BLaER1 treated with 17β-estradiol and CSF1 and Interleukin-3, amounts not matched to agents 10 nM and 100 nM (cell line): ENCODE data around the gene OR2H2.
A peak's percentile ranks its signal among the peaks of the same experiment; 100 is the strongest.

Source experiments
- H3K27ac ChIP-seq, 11 experiments: shearing (Covaris generic); formaldehyde crosslinking; 2 replicates each; pipeline ENCODE4 v1.8.1; 2022
- H3K27me3 ChIP-seq, 11 experiments: shearing (Covaris generic); formaldehyde crosslinking; 2 replicates each; pipeline ENCODE4 v1.8.1; 2022
- H3K36me3 ChIP-seq, 11 experiments: shearing (Covaris generic); formaldehyde crosslinking; 2 replicates each; pipeline ENCODE4 v1.8.1; 2022
- H3K4me1 ChIP-seq, 10 experiments: shearing (Covaris generic); formaldehyde crosslinking; 2 replicates each; pipeline ENCODE4 v1.8.1; 2022
- H3K4me2 ChIP-seq, 11 experiments: shearing (Covaris generic); formaldehyde crosslinking; 2 replicates each; pipeline ENCODE4 v1.8.1; 2022
- H3K4me3 ChIP-seq, 10 experiments: shearing (Covaris generic); formaldehyde crosslinking; 2 replicates each; pipeline ENCODE4 v1.8.1; 2022
- H3K9ac ChIP-seq, 11 experiments: shearing (Covaris generic); formaldehyde crosslinking; 2 replicates each; pipeline ENCODE4 v1.8.1; 2022
- H3K9me3 ChIP-seq, 11 experiments: shearing (Covaris generic); formaldehyde crosslinking; replicated peaks in 1 of 11; 2 replicates each; pipeline ENCODE4 v1.8.1; 2022
- H4K20me1 ChIP-seq, 11 experiments: shearing (Covaris generic); formaldehyde crosslinking; 2 replicates each; pipeline ENCODE4 v1.8.1; 2022
- Cebpa-rat ChIP-seq, 11 experiments: shearing (Covaris generic); IDR thresholded peaks; 2 replicates each; pipeline ENCODE4 v1.8.1; 2022

Gene OR2H2

DNA sequence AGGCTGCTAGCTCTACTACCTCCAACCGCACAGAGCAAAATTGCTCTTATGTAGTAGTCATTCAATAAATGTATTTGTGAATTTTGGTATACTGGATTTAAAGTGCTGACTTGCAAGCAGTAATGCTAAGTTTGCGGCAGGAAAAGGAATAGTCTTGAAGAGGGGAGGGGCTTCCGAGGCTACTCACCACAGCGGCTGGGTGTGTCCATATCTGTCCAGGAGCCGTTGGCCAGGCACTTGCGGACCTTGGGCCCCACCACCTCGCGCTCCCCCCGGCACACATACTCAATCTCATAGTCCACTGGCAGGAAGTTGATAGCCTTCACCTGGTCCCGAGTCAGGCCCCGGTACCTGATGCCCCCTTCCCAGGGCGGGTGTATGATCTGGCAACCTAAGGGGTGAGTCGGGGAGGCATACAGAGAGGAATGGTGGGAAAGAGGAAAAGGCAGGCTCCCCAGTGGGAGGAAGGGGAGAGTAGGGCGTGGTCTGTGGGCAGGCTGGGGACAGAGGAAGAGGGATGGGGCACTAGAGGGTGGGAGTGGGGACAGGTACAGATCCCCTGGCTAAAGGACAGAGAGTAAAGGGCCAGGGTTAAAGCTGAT lies 46.4 kb downstream of the OR2H2 start:
- H3K4me1 ChIP-seq = peaks cover 51 to 70% (median 54%) of the 10 kb centered on the region in 10 experiments
- H3K9me3 ChIP-seq = no peaks in the 10 kb centered on the region
- peak overlapping the region; percentile 93 to 100 (median 98) for H3K4me2 ChIP-seq
- no peaks in the 10 kb centered on the region for H3K27me3 ChIP-seq
- no peaks in the 10 kb centered on the region for H3K36me3 ChIP-seq
- peaks cover 0 to 32% (median 19%) of the 10 kb centered on the region in 11 experiments; a peak in 13 of 22 replicates for H4K20me1 ChIP-seq
- peak overlapping the region in 9 of 10 experiments; percentile 65 to 80 (median 73); a peak in 15 of 20 replicates for H3K4me3 ChIP-seq
- TF ChIP-seq Cebpa-rat (IDR thresholded peaks at IDR 0.05) = no peak
- H3K9ac ChIP-seq = peak overlapping the region in 7 of 11 experiments; percentile 74 to 84 (median 79); a peak in 10 of 22 replicates
- H3K27ac ChIP-seq = no peak overlapping the region

DNA sequence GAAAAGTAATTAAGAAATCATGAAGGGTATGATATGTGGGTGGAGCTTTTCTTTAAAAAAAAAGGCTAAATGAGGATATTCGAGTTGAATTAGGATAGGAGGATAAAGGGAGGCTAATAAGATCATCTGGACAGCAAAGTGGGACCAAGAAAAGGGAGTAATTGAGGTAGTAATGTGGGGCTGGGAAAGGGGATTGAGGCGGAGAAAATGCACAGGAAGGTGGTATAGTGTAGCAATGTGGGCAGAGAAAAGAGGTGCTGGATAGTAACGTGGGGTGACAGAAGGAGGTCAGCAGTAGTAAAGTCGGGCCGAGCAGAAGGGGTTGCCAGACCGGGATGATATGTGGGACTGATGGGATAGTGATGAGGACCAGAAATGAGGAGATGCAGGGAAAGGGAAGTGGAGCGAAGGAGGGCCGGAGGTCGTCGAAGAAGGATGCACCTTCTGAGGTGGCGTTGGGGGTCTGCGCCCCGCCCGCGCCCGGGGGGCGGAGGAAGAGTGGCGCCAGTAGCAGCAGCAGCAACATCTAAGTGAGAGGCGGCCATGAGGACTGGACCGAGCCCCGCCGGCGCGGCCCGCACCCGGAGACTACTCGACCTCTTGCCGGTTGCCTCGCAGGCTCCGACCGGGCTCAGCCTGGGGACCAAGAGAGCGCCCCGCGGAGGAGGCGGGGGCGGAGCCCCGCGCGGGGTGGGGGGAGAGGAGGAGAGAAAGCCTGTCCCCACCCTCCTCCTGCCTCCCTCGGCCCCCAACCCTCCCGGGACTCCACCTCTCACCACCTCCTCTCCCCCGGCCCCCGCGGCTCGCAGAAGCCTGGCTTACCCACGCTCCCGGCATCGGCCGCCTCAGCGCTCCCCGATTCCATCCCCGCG lies 47.2 kb downstream of the OR2H2 start:
- H3K4me1 ChIP-seq = peaks cover 51 to 70% (median 54%) of the 10 kb centered on the region in 10 experiments

DNA sequence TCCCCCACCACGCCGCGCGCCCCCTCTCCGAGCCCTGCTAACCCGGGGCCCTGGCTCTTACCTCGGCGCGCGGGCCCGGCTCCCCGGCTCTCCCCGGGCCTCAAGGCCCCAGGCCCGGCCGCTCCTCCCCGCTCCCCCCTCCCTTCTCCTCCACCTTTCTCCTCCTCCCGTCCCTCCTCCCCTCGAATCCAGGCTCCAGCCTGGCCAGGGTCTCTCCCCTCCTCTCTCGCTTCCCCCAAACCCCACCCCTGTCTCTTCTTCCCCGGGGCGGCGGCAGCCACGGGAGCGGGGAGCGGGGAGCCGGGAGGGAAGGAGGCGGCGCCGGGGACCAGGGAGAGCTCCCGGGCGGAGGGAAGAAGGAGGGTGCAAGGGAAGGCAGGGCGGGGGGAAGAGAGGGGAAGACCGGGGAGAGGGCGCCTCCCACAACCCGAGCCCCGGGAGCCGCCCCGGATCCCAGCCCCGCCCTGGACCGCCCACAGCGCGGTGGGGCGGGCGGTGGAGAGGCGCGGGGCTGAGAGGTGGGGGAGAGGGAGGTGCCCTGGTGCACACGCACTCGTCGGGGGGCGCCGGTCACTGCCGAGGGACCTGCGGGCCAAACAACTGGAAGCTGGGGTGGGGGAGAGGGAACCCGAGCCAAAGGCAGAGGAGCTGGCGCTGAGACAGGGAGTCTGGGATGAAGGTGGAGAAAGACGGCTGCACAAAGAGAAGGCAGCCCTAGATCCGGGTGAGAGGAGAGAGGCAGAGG lies 48.0 kb downstream of the OR2H2 start, which contains the start of gene GABBR1:
GABBR1 (minus strand) TSS at position 395 of the 745 bp plus-strand sequence. CDS start 798 bp downstream, outside the sequence.
- no peak for TF ChIP-seq Cebpa-rat (IDR thresholded peaks at IDR 0.05)
- H3K27me3 ChIP-seq = no peaks in the 10 kb centered on the region
- peak within 1 kb of the TSS in 10 of 11 experiments; percentile 45 to 74 (median 64); a peak in 18 of 22 replicates for H3K27ac ChIP-seq
- peak within 1 kb of the TSS; percentile 93 to 100 (median 98) for H3K4me2 ChIP-seq
- peak within 1 kb of the TSS; percentile 68 to 84 (median 77) for H3K9ac ChIP-seq
- peaks cover 0 to 32% (median 19%) of the 10 kb centered on the region in 11 experiments; a peak in 13 of 22 replicates for H4K20me1 ChIP-seq
- peak within 1 kb of the TSS; percentile 65 to 80 (median 73) for H3K4me3 ChIP-seq
- H3K4me1 ChIP-seq = peaks cover 49 to 66% (median 54%) of the 10 kb centered on the region in 10 experiments
- no peaks in the 10 kb centered on the region for H3K36me3 ChIP-seq
- no peaks in the 10 kb centered on the region for H3K9me3 ChIP-seq

More for the DNA sequence above, 47.2 kb downstream of the OR2H2 start:
- Histone ChIP-seq H3K4me2 (peak overlapping the region; percentile 93 to 100 (median 98)), H3K27me3 (no peaks in the 10 kb centered on the region), H3K27ac (peak overlapping the region in 10 of 11 experiments; percentile 45 to 74 (median 64); a peak in 18 of 22 replicates), H3K9ac (peak overlapping the region; percentile 68 to 84 (median 77)), H4K20me1 (peaks cover 0 to 32% (median 19%) of the 10 kb centered on the region in 11 experiments; a peak in 13 of 22 replicates), H3K4me3 (peak overlapping the region; percentile 65 to 80 (median 73)), H3K36me3 (no peaks in the 10 kb centered on the region), H3K9me3 (no peaks in the 10 kb centered on the region)
- TF ChIP-seq Cebpa-rat (IDR thresholded peaks at IDR 0.05) = no peak

- peak overlapping the region; percentile 65 to 80 (median 73) for H3K4me3 ChIP-seq
- H3K9me3 ChIP-seq = no peaks in the 10 kb centered on the region
- H3K4me1 ChIP-seq = peaks cover 49 to 66% (median 54%) of the 10 kb centered on the region in 10 experiments
- H3K36me3 ChIP-seq = no peaks in the 10 kb centered on the region
- H3K27me3 ChIP-seq = no peaks in the 10 kb centered on the region
- H3K9ac ChIP-seq = peak overlapping the region; percentile 68 to 84 (median 77)
- H3K27ac ChIP-seq = peak overlapping the region in 10 of 11 experiments; percentile 45 to 74 (median 60); a peak in 17 of 22 replicates
- peak overlapping the region; percentile 93 to 100 (median 98) for H3K4me2 ChIP-seq
- TF ChIP-seq Cebpa-rat (IDR thresholded peaks at IDR 0.05) = no peak
- peaks cover 0 to 32% (median 19%) of the 10 kb centered on the region in 11 experiments; a peak in 13 of 22 replicates for H4K20me1 ChIP-seq
Measured at GRCh38 chr6:29633534-29633905, 48.6 kb downstream of the OR2H2 start.

- peaks cover 21 to 41% (median 28%) of the 10 kb centered on the region in 10 experiments for H3K4me1 ChIP-seq
- H3K27ac ChIP-seq = no peak overlapping the region
- no peaks in the 10 kb centered on the region for H3K36me3 ChIP-seq
- no peak overlapping the region for H3K4me2 ChIP-seq
- H3K4me3 ChIP-seq = no peak overlapping the region
- H4K20me1 ChIP-seq = peaks cover 0 to under 1% (median 0%) of the 10 kb centered on the region in 11 experiments; a peak in 1 of 22 replicates
- no peaks in the 10 kb centered on the region for H3K27me3 ChIP-seq
- no peak overlapping the region for H3K9ac ChIP-seq
- no peak for TF ChIP-seq Cebpa-rat (IDR thresholded peaks at IDR 0.05)
- no peaks in the 10 kb centered on the region for H3K9me3 ChIP-seq
Measured at GRCh38 chr6:29637247-29637646, 52.3 kb downstream of the OR2H2 start.
